ENCODE results near the gene SLC50A1.
"Not testable (repeated sequence)": the region's sequence is repeated elsewhere in the genome, so short reads cannot be mapped to it uniquely, and the experiment has no call there.

SLC50A1 gene

GRCh38 chr1:155167166-155168104 is 31.8 kb downstream of the SLC50A1 start:
- TF ChIP-seq ZNF274 (IDR thresholded peaks at IDR 0.05; ENCODE audit: low read depth, low read length): no peak
- H3K4me3 ChIP-seq (ENCODE audit: low read length): no peak overlapping the region

- H3K4me3 ChIP-seq (ENCODE audit: low read length): not testable (repeated sequence)
These were observed 32.4 kb downstream of the SLC50A1 start for GRCh38 chr1:155168105-155168445.

GRCh38 chr1:155168456-155169210 is 33.0 kb downstream of the SLC50A1 start:
- no peak for TF ChIP-seq ZNF274 (IDR thresholded peaks at IDR 0.05; ENCODE audit: low read depth, low read length)
- no peak overlapping the region for H3K4me3 ChIP-seq (ENCODE audit: low read length)

GRCh38 chr1:155169541-155169940 is 33.9 kb downstream of the SLC50A1 start:
- TF ChIP-seq ZNF274 (IDR thresholded peaks at IDR 0.05; ENCODE audit: low read depth, low read length): no peak
- no peak overlapping the region for H3K4me3 ChIP-seq (ENCODE audit: low read length)

GRCh38 chr1:155170101-155170785 is 34.6 kb downstream of the SLC50A1 start:
- TF ChIP-seq ZNF274 (IDR thresholded peaks at IDR 0.05; ENCODE audit: low read depth, low read length): no peak
- H3K4me3 ChIP-seq (ENCODE audit: low read length): no peak overlapping the region

- no peak for TF ChIP-seq ZNF274 (IDR thresholded peaks at IDR 0.05; ENCODE audit: low read depth, low read length)
- H3K4me3 ChIP-seq (ENCODE audit: low read length): no peak overlapping the region
These were observed 35.2 kb downstream of the SLC50A1 start for GRCh38 chr1:155170806-155171205.

- peak overlapping the region; percentile 93 for H3K4me3 ChIP-seq (ENCODE audit: low read length)
- no peak for TF ChIP-seq ZNF274 (IDR thresholded peaks at IDR 0.05; ENCODE audit: low read depth, low read length)
These were observed 36.4 kb downstream of the SLC50A1 start for GRCh38 chr1:155171836-155172731.

GRCh38 chr1:155172732-155173477 is 37.3 kb downstream of the SLC50A1 start, which contains the start of gene KRTCAP2:
Gene KRTCAP2, minus strand, starts transcription at chr1:155173304. Its CDS starts 80 bp downstream, at chr1:155173224.
- TF ChIP-seq ZNF274 (IDR thresholded peaks at IDR 0.05; ENCODE audit: low read depth, low read length): no peak
- peak within 1 kb of the TSS; percentile 93 for H3K4me3 ChIP-seq (ENCODE audit: low read length)

GRCh38 chr1:155173478-155174323 is 38.0 kb downstream of the SLC50A1 start, which contains the start of gene TRIM46:
Gene TRIM46, plus strand, starts transcription at chr1:155173849. Its CDS starts 118 bp downstream, at chr1:155173967.
- H3K4me3 ChIP-seq (ENCODE audit: low read length): peak within 1 kb of the TSS; percentile 93
- no peak for TF ChIP-seq ZNF274 (IDR thresholded peaks at IDR 0.05; ENCODE audit: low read depth, low read length)

- H3K4me3 ChIP-seq (ENCODE audit: low read length): peak overlapping the region; percentile 0; the same call in 1 of the 2 replicates
- TF ChIP-seq ZNF274 (IDR thresholded peaks at IDR 0.05; ENCODE audit: low read depth, low read length): no peak
These were observed 39.0 kb downstream of the SLC50A1 start for GRCh38 chr1:155174324-155175280.
